H1 (cell line): ENCODE results near the gene TTC31. TPM values are rescaled to one million over a fixed set of nuclear protein-coding genes. Genes with fewer than 3 reads are reported as not detected.

Experiments used
- KDM1A ChIP-seq: fragments of 200-600, 300-600 bp; sonication (generic); IDR thresholded peaks from 2 replicates; pipeline ENCODE4 v1.7.1; 2016; ENCODE audit warnings: mild to moderate bottlenecking, low read length, borderline replicate concordance
- SAP30 ChIP-seq: fragments of 300-600 bp; sonication (generic); IDR thresholded peaks from 2 replicates; pipeline ENCODE4 v1.7.1; 2012; ENCODE audit warnings: low read length, moderate library complexity, mild to moderate bottlenecking, inconsistent platforms; ENCODE audit not compliant: insufficient read depth, insufficient replicate concordance
- TAF1 ChIP-seq: IDR thresholded peaks from 2 replicates; pipeline ENCODE4 v1.6.1; 2011; ENCODE audit warnings: mild to moderate bottlenecking, low read depth, low read length
- YY1 ChIP-seq: IDR thresholded peaks from 2 replicates; pipeline ENCODE4 v1.6.1; 2011; ENCODE audit warnings: low read depth, mild to moderate bottlenecking, low read length
- polyA plus RNA-seq, 7 experiments: library from polyadenylated mRNA; depleted of rRNA in 3 of 7; stranded (reverse) in 5 of 7; unstranded in 2 of 7; fragments of >200 nt in 5 of 7; fragments of 200-250 nt in 2 of 7; gene quantifications; 1 replicate in 5 of 7; 2 replicates in 1 of 7; 4 replicates in 1 of 7; pipeline versions ENCODE4 v1.2.1 to v1.2.3, GENCODE V29; 2011 to 2013; ENCODE audit warnings: missing spikeins in 2 of 7, mixed read lengths in 2 of 7
- total RNA-seq: library from RNA; stranded (reverse); fragmentation: NEBNext Ultra II Directional; extraction: Animal tissue kit (Norgen Biotek cat#: 25700); gene quantifications from 2 replicates; pipeline ENCODE4 v1.2.1, GENCODE V29; 2021
- TF ChIP-seq, protein P1 (sequence below), 3 experiments: IDR thresholded peaks; 1 replicate in 2 of 3; 2 replicates in 1 of 3; pipeline versions ENCODE4 v1.5.1 to v1.6.1; 2011; ENCODE audit warnings: low read length in 3 of 3, mild to moderate bottlenecking in 3 of 3, inconsistent platforms in 2 of 3, low read depth in 1 of 3, moderate library complexity in 1 of 3; ENCODE audit not compliant: insufficient read depth in 1 of 3; ENCODE audit errors: control extremely low read depth in 1 of 3

The TTC31 gene
- total and polyA plus RNA-seq, 2 of the 8 experiments (the other 6 are each of a cell fraction or from before 2014, with no cell fraction given), result 28.8 to 29.9 TPM

DNA sequence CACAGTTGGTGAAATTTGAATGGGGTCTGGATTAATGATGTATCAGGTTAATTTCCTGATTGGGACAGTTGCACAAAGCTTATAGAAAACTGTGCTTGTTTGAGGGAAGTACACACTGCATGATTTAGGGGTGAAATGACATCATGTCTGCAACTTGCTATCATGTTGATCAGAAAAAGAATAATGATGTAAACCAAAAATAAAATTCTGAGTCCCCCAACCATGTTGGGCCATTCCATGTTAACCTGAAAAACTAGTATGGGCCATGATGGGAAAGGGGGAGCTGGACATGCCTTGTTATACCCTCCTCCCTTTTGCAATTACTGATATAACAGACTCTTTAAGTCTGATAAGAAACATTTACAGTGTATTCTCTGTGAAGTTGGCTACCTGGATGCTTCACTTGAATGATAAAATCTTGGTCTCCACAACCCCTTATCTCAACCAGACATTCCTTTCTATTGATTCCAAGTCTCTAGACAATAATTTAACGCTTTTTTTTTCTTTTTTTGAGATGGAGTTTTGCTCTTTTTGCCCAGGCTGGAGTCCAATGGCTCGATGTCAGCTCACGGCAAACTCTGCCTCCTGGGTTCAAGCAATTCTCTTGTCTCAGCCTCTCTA lies 32.2 kb upstream of the TTC31 start (continued):
- TF ChIP-seq, protein P1, sequence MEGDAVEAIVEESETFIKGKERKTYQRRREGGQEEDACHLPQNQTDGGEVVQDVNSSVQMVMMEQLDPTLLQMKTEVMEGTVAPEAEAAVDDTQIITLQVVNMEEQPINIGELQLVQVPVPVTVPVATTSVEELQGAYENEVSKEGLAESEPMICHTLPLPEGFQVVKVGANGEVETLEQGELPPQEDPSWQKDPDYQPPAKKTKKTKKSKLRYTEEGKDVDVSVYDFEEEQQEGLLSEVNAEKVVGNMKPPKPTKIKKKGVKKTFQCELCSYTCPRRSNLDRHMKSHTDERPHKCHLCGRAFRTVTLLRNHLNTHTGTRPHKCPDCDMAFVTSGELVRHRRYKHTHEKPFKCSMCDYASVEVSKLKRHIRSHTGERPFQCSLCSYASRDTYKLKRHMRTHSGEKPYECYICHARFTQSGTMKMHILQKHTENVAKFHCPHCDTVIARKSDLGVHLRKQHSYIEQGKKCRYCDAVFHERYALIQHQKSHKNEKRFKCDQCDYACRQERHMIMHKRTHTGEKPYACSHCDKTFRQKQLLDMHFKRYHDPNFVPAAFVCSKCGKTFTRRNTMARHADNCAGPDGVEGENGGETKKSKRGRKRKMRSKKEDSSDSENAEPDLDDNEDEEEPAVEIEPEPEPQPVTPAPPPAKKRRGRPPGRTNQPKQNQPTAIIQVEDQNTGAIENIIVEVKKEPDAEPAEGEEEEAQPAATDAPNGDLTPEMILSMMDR (IDR thresholded peaks at IDR 0.05; ENCODE audit: control extremely low read depth in 1 of 3, insufficient read depth in 1 of 3, low read depth in 1 of 3, low read length in 3 of 3), result no peak
- TF ChIP-seq YY1, result no peak
- no peak for TF ChIP-seq TAF1
- TF ChIP-seq KDM1A, result no peak
- no peak for TF ChIP-seq SAP30
